HCT116 (cell line): ENCODE measurements around the gene DMD. TPM values are rescaled to one million over a fixed set of nuclear protein-coding genes. Genes with fewer than 3 reads are reported as not detected.

Experiments
- ATAC-seq: fragments of 200-7000 bp; cut with Tn5 transposase; 2 replicates; pipeline ENCODE4 v1.9.1; 2020; ENCODE audit warnings: mild to moderate bottlenecking, moderate library complexity
- BruUV-seq: library from RNA; stranded (reverse); fragments of 400-500 nt; replicated peaks from 2 replicates; lab custom pipeline; 2021; lab: Mats Ljungman, UMichigan
- CTCF ChIA-PET: fragments of 300-600 bp; sonication (Branson Sonifier 250); formaldehyde crosslinking; loops from one replicate; lab custom pipeline; 2021; ENCODE audit warnings: antibody characterized with exemption; lab: Charles Lee
- POLR2A ChIA-PET: fragments of 300-600, 350-600 bp; sonication (Branson Sonifier 250); formaldehyde crosslinking; loops from one replicate; lab custom pipeline; 2021; ENCODE audit warnings: antibody characterized with exemption; lab: Charles Lee
- RAD21 ChIA-PET, 2 experiments: fragments of 300-600 bp; sonication (Branson Sonifier 250); formaldehyde crosslinking; loops; one replicate each; lab custom pipeline; 2023; ENCODE audit warnings: low total read pairs in 2 of 2; ENCODE audit not compliant: uncharacterized antibody in 2 of 2, unreplicated experiment in 2 of 2, low non-redundant PET in 1 of 2; lab: Charles Lee
- DNase-seq: peaks from one replicate; pipeline ENCODE4 v3.0.0-alpha.2; 2010; ENCODE audit warnings: low read depth, low spot score
- H2AFZ ChIP-seq: fragments of 200-600 bp; shearing (Covaris generic), sonication (generic); 2 replicates; pipeline ENCODE4 v1.6.1; 2017; ENCODE audit warnings: low read depth, mixed run types, mixed read lengths, antibody characterized with exemption, low read length; ENCODE audit not compliant: poor library complexity, severe bottlenecking
- H3K27ac ChIP-seq: 2 replicates; pipeline ENCODE4 v1.5.1; 2012; ENCODE audit warnings: low read depth, low read length
- H3K27me3 ChIP-seq: fragments of 200-600 bp; sonication (generic); 2 replicates; pipeline ENCODE4 v1.6.1; 2016; ENCODE audit warnings: mixed run types, low read length, mixed read lengths; ENCODE audit not compliant: insufficient read depth
- H3K36me3 ChIP-seq, 2 experiments: fragments of 200-500 bp in 1 of 2; fragments of 200-600 bp in 1 of 2; sonication (Bioruptor generic) in 1 of 2; sonication (generic) in 1 of 2; 2 replicates each; pipeline versions ENCODE4 v1.5.1 to v1.6.1; 2014 to 2016; ENCODE audit warnings: low read length in 2 of 2, inconsistent platforms in 1 of 2, mixed read lengths in 1 of 2, mixed run types in 1 of 2; ENCODE audit not compliant: insufficient read depth in 2 of 2, control insufficient read depth in 1 of 2
- H3K4me1 ChIP-seq, 2 experiments: fragments of 200-600 bp in 1 of 2; sonication (generic) in 1 of 2; 2 replicates each; pipeline versions ENCODE4 v1.5.1 to v1.6.1; 2012 to 2017; ENCODE audit warnings: low read length in 2 of 2, inconsistent platforms in 1 of 2, mild to moderate bottlenecking in 1 of 2, mixed read lengths in 1 of 2, mixed run types in 1 of 2, moderate library complexity in 1 of 2; ENCODE audit not compliant: insufficient read depth in 2 of 2, control insufficient read depth in 1 of 2
- H3K4me2 ChIP-seq: fragments of 200-600 bp; sonication (generic); 2 replicates; pipeline ENCODE4 v1.6.1; 2017; ENCODE audit warnings: mixed run types, low read length, mixed read lengths
- H3K4me3 ChIP-seq, 2 experiments: fragments of 200-600 bp in 1 of 2; sonication (generic) in 1 of 2; replicated peaks in 1 of 2; 2 replicates each; pipeline ENCODE4 v1.5.1; 2011 to 2016; ENCODE audit warnings: low read length in 2 of 2, control low read depth in 1 of 2, low read depth in 1 of 2, mild to moderate bottlenecking in 1 of 2, mixed read lengths in 1 of 2, mixed run types in 1 of 2
- H3K79me2 ChIP-seq: fragments of 200-600 bp; sonication (generic); 2 replicates; pipeline ENCODE4 v1.6.1; 2017; ENCODE audit warnings: mild to moderate bottlenecking, mixed run types, low read length, moderate library complexity, mixed read lengths; ENCODE audit not compliant: insufficient read depth
- H3K9ac ChIP-seq: fragments of 200-600 bp; sonication (generic); 2 replicates; pipeline ENCODE4 v1.6.1; 2016; ENCODE audit warnings: low read length, mixed read lengths
- H3K9me2 ChIP-seq: fragments of 200-600 bp; sonication (generic), shearing (Covaris generic); 2 replicates; pipeline ENCODE4 v1.6.1; 2017; ENCODE audit warnings: mixed run types, mild to moderate bottlenecking, moderate library complexity; ENCODE audit not compliant: insufficient read depth
- H3K9me3 ChIP-seq, 2 experiments: fragments of 200-500 bp in 1 of 2; fragments of 200-600 bp in 1 of 2; sonication (Bioruptor generic) in 1 of 2; sonication (generic) in 1 of 2; 2 replicates each; pipeline ENCODE4 v1.6.1; 2014 to 2017; ENCODE audit warnings: low read length in 2 of 2, mixed read lengths in 2 of 2, inconsistent platforms in 1 of 2, low read depth in 1 of 2, mild to moderate bottlenecking in 1 of 2, mixed run types in 1 of 2, moderate library complexity in 1 of 2; ENCODE audit not compliant: control insufficient read depth in 1 of 2, insufficient read depth in 1 of 2
- H4K20me1 ChIP-seq: fragments of 200-600 bp; sonication (generic), shearing (Covaris generic); 2 replicates; pipeline ENCODE4 v1.6.1; 2017; ENCODE audit warnings: mixed run types, mild to moderate bottlenecking, moderate library complexity; ENCODE audit not compliant: insufficient read depth
- CBX3 ChIP-seq: IDR thresholded peaks from 2 replicates; pipeline ENCODE4 v1.6.1; 2012; ENCODE audit warnings: low read depth
- ELF1 ChIP-seq: IDR thresholded peaks from 2 replicates; pipeline ENCODE4 v1.6.1; 2012; ENCODE audit warnings: low read depth, borderline replicate concordance
- EZH2 ChIP-seq: fragments of 200-600 bp; sonication (generic); IDR thresholded peaks from 2 replicates; pipeline ENCODE4 v1.6.1; 2017; ENCODE audit warnings: antibody characterized with exemption, mixed run types
- EZH2phosphoT487 ChIP-seq: fragments of 200-600 bp; IDR thresholded peaks from 2 replicates; pipeline ENCODE4 v1.6.1; 2018; ENCODE audit warnings: antibody characterized with exemption, borderline replicate concordance
- FOSL1 ChIP-seq: IDR thresholded peaks from 2 replicates; pipeline ENCODE4 v1.6.1; 2012; ENCODE audit warnings: low read depth
- JUND ChIP-seq: IDR thresholded peaks from 2 replicates; pipeline ENCODE4 v1.6.1; 2012
- POLR2A ChIP-seq: IDR thresholded peaks from 2 replicates; pipeline ENCODE4 v1.7.0; 2011; ENCODE audit warnings: borderline replicate concordance; ENCODE audit not compliant: insufficient read depth, insufficient read length; ENCODE audit errors: extremely low read depth
- POLR2AphosphoS5 ChIP-seq: IDR thresholded peaks from 2 replicates; pipeline ENCODE4 v1.6.1; 2011; ENCODE audit warnings: mild to moderate bottlenecking, low read depth, low read length, moderate library complexity
- RAD21 ChIP-seq: IDR thresholded peaks from 2 replicates; pipeline ENCODE4 v1.6.1; 2012; ENCODE audit warnings: low read depth, mild to moderate bottlenecking
- SRF ChIP-seq: IDR thresholded peaks from 2 replicates; pipeline ENCODE4 v1.6.1; 2012; ENCODE audit warnings: low read depth
- YY1 ChIP-seq: IDR thresholded peaks from 2 replicates; pipeline ENCODE4 v1.6.1; 2011; ENCODE audit warnings: low read length, low read depth, moderate library complexity, mild to moderate bottlenecking; ENCODE audit not compliant: insufficient replicate concordance; ENCODE audit errors: extremely low read depth
- ZFX ChIP-seq: fragments of 450-650 bp; IDR thresholded peaks from 2 replicates; pipeline ENCODE4 v1.6.1; 2017
- intact Hi-C: fragments of 100-400 bp; cut with micrococcal nuclease; formaldehyde crosslinking; loops from 2 replicates; pipeline ENCODE4 v1.10.0; 2022
- total RNA-seq: library from RNA; stranded (reverse); gene quantifications from one replicate; pipeline ENCODE4 v1.2.1, GENCODE V29; 2021; ENCODE audit not compliant: unreplicated experiment
- TF ChIP-seq, protein P1 (sequence below): IDR thresholded peaks from 2 replicates; pipeline ENCODE4 v1.6.1; 2012
- TF ChIP-seq, protein P2 (sequence below): IDR thresholded peaks from 2 replicates; pipeline ENCODE4 v1.6.1; 2012

The DMD gene
- total RNA-seq, 1 experiment from 2014 or later: 0.05 TPM

DNA sequence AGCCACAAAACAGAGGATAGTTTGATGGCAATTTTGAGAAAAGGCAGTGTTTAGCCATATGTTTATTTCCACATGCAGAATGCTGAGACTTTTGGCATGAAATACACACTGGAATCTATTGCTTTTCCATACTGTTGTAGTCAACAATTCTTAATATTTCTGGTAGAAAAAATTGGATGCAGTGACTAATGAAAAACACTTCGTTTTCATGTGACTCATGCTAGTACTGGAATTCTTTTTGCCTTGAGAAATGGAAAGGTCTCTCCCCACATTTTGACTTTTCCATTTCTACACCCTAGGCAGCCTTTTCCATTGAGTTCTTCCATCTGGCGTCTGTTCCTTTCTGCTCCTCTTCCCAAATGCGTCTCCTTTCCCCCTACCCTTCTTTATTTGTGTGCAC is 1714.3 kb downstream of the DMD start:
- CTCF ChIA-PET: no interaction called here
- no peak overlapping the region for H3K27ac ChIP-seq
- no peaks in the 10 kb centered on the region for H3K79me2 ChIP-seq
- H3K9me2 ChIP-seq: no peaks in the 10 kb centered on the region
- TF ChIP-seq, protein P1, sequence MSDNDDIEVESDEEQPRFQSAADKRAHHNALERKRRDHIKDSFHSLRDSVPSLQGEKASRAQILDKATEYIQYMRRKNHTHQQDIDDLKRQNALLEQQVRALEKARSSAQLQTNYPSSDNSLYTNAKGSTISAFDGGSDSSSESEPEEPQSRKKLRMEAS: no peak
- TF ChIP-seq, protein P2, sequence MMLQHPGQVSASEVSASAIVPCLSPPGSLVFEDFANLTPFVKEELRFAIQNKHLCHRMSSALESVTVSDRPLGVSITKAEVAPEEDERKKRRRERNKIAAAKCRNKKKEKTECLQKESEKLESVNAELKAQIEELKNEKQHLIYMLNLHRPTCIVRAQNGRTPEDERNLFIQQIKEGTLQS: no peak
- TF ChIP-seq YY1: no peak
- TF ChIP-seq EZH2: no peak
- no peak for TF ChIP-seq EZH2phosphoT487
- TF ChIP-seq RAD21: no peak
- TF ChIP-seq FOSL1: no peak
- TF ChIP-seq POLR2AphosphoS5: no peak
- H3K27me3 ChIP-seq: no peaks in the 10 kb centered on the region
- H3K9ac ChIP-seq: no peak overlapping the region
- RAD21 ChIA-PET: no interaction called here
- H2AFZ ChIP-seq: no peak overlapping the region
- ATAC-seq (no peak), DNase-seq (no peak)
- BruUV-seq: no TSS peak
- H3K4me1 ChIP-seq: no peaks in the 10 kb centered on the region
- H3K36me3 ChIP-seq: no peaks in the 10 kb centered on the region
- H3K4me3 ChIP-seq: no peak overlapping the region
- POLR2A ChIA-PET: no interaction called here
- no peaks in the 10 kb centered on the region for H3K9me3 ChIP-seq
- H3K4me2 ChIP-seq: no peak overlapping the region
- no peaks in the 10 kb centered on the region for H4K20me1 ChIP-seq
- intact Hi-C loops: no loop called here

DNA sequence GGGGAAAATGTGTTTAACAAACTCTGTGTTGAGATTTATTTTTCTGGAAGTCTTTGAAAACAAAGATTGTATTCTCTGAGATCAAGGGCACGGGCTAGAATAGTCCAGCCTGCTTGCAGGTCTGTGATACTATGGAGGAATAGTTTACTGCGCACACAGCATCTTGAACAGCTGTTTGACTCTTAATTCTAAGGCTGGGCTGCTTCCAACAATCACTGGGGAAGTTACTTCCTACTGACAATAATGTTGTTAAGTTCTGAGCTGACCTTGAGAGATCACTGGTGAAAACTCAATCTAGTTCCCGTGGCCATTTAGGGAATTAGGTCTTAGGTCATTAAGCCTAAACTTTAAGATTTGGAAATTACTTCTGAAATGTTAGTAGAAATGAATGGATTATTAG is 1723.4 kb downstream of the DMD start:
- Histone ChIP-seq H3K27ac (no peak overlapping the region), H3K4me3 (no peak overlapping the region), H2AFZ (no peak overlapping the region), H3K27me3 (no peaks in the 10 kb centered on the region), H3K9me3 (no peaks in the 10 kb centered on the region), H3K9me2 (no peaks in the 10 kb centered on the region), H3K79me2 (no peaks in the 10 kb centered on the region), H3K4me1 (no peaks in the 10 kb centered on the region), H3K36me3 (no peaks in the 10 kb centered on the region), H3K4me2 (no peak overlapping the region), H3K9ac (no peak overlapping the region), H4K20me1 (no peaks in the 10 kb centered on the region)
- ATAC-seq: no peak
- TF ChIP-seq ZFX: no peak
- no peak for TF ChIP-seq ELF1
- no peak for TF ChIP-seq CBX3
- TF ChIP-seq SRF: no peak
- no peak for TF ChIP-seq RAD21
- no peak for TF ChIP-seq FOSL1
- TF ChIP-seq JUND: no peak
- no peak for TF ChIP-seq POLR2A
- POLR2A ChIA-PET: no interaction called here
- intact Hi-C loops: no loop called here
- BruUV-seq: no TSS peak
- no peak for DNase-seq
- RAD21 ChIA-PET: no interaction called here
- CTCF ChIA-PET: no interaction called here
